Endothelial cell of umbilical vein (primary cell): Measurements from ENCODE around the gene QRICH2. TPM values are rescaled to one million over a fixed set of nuclear protein-coding genes. Genes with fewer than 3 reads are reported as not detected.

ENCODE experiments used
- BruUV-seq: library from RNA; stranded (reverse); fragments of 400-500 nt; replicated peaks from 2 replicates; lab custom pipeline; 2021; lab: Mats Ljungman, UMichigan
- CTCF ChIA-PET: fragments of 300-600, 350-600 bp; sonication (Branson Sonifier 250); formaldehyde crosslinking; loops from one replicate; lab custom pipeline; 2021; ENCODE audit warnings: antibody characterized with exemption, inconsistent platforms; lab: Charles Lee
- POLR2A ChIA-PET: fragments of 300-600, 350-600 bp; sonication (Branson Sonifier 250); formaldehyde crosslinking; loops from one replicate; lab custom pipeline; 2021; ENCODE audit warnings: antibody characterized with exemption, inconsistent platforms; lab: Charles Lee
- DNase-seq: peaks from one replicate; pipeline ENCODE4 v3.0.0-alpha.2; 2011; ENCODE audit warnings: low read depth, low spot score
- FAIRE-seq: peaks from 2 replicates; lab custom pipeline; 2011; peaks lifted over from hg19 to GRCh38; lab: Jason Lieb, UNC
- H2AFZ ChIP-seq: 2 replicates; pipeline ENCODE4 v1.6.0; 2012; ENCODE audit warnings: low read depth, low read length, control low read depth, inconsistent platforms
- H3K27ac ChIP-seq: 2 replicates; pipeline ENCODE4 v1.5.1; 2011; ENCODE audit warnings: low read depth, mild to moderate bottlenecking, control low read depth, low read length, moderate library complexity; ENCODE audit not compliant: insufficient read depth
- H3K27me3 ChIP-seq, 2 experiments: 2 replicates each; pipeline versions ENCODE4 v1.6.0 to v1.6.1; 2011; ENCODE audit warnings: low read length in 2 of 2, mixed read lengths in 1 of 2; ENCODE audit not compliant: control insufficient read depth in 2 of 2, insufficient read depth in 2 of 2
- H3K36me3 ChIP-seq, 2 experiments: 2 replicates in 1 of 2; 3 replicates in 1 of 2; pipeline ENCODE4 v1.5.1; 2011; ENCODE audit warnings: low read length in 2 of 2, mild to moderate bottlenecking in 1 of 2, moderate library complexity in 1 of 2; ENCODE audit not compliant: control insufficient read depth in 2 of 2, insufficient read depth in 2 of 2; ENCODE audit errors: extremely low read depth in 1 of 2
- H3K4me1 ChIP-seq: 3 replicates; pipeline ENCODE4 v1.5.1; 2011; ENCODE audit warnings: mild to moderate bottlenecking, low read length; ENCODE audit not compliant: control insufficient read depth, insufficient read depth; ENCODE audit errors: extremely low read depth
- H3K4me2 ChIP-seq: 2 replicates; pipeline ENCODE4 v1.6.1; 2011; ENCODE audit warnings: low read length, control low read depth, mixed read lengths; ENCODE audit not compliant: insufficient read depth
- H3K4me3 ChIP-seq, 3 experiments: fragments of 200-600 bp in 1 of 3; sonication (generic), shearing (Covaris generic) in 1 of 3; replicated peaks in 1 of 3; 2 replicates each; pipeline ENCODE4 v1.5.1; 2011 to 2016; ENCODE audit warnings: control low read depth in 3 of 3, low read length in 3 of 3, mild to moderate bottlenecking in 2 of 3, inconsistent platforms in 1 of 3, low read depth in 1 of 3, moderate library complexity in 1 of 3; ENCODE audit not compliant: insufficient read depth in 1 of 3
- H3K79me2 ChIP-seq: 2 replicates; pipeline ENCODE4 v1.6.0; 2012; ENCODE audit warnings: low read length, inconsistent platforms; ENCODE audit not compliant: control insufficient read depth, insufficient read depth
- H3K9ac ChIP-seq: replicated peaks from 2 replicates; pipeline ENCODE3; 2011; ENCODE audit warnings: low read length, control low read depth; ENCODE audit not compliant: insufficient read depth; ENCODE audit errors: extremely low read depth
- H3K9me1 ChIP-seq: replicated peaks from 3 replicates; pipeline ENCODE4 v1.6.0; 2011; ENCODE audit warnings: mild to moderate bottlenecking, low read length; ENCODE audit not compliant: control insufficient read depth, insufficient read depth; ENCODE audit errors: extremely low read depth
- H3K9me3 ChIP-seq: replicated peaks from 2 replicates; pipeline ENCODE4 v1.5.1; 2012; ENCODE audit warnings: low read length, inconsistent platforms; ENCODE audit not compliant: control insufficient read depth, insufficient read depth
- H4K20me1 ChIP-seq: replicated peaks from 2 replicates; pipeline ENCODE3; 2011; ENCODE audit warnings: mild to moderate bottlenecking, low read length; ENCODE audit not compliant: control insufficient read depth, insufficient read depth; ENCODE audit errors: extremely low read depth
- JUN ChIP-seq: IDR thresholded peaks from 2 replicates; pipeline ENCODE4 v1.6.1; 2011; ENCODE audit warnings: borderline replicate concordance, low read depth; ENCODE audit not compliant: insufficient read length, insufficient read depth
- MYC ChIP-seq: IDR thresholded peaks from one replicate; pipeline ENCODE4 v1.6.1; 2011; ENCODE audit warnings: mild to moderate bottlenecking, low read depth, low read length
- POLR2A ChIP-seq: IDR thresholded peaks from 2 replicates; pipeline ENCODE4 v1.6.1; 2012; ENCODE audit warnings: low read depth, mild to moderate bottlenecking, control low read depth, low read length
- POLR2AphosphoS5 ChIP-seq: IDR thresholded peaks from 2 replicates; pipeline ENCODE4 v1.6.1; 2012; ENCODE audit warnings: low read depth, mild to moderate bottlenecking, control low read depth, low read length, moderate library complexity; ENCODE audit not compliant: insufficient read depth
- dilution Hi-C: fragments of 300-500 bp; cut with MboI; formaldehyde crosslinking; loops from one replicate; pipeline ENCODE4 v1.15.0; 2019; ENCODE audit warnings: low sequenced_read_pairs; ENCODE audit not compliant: extremely low pct_ligation_motif_present
- intact Hi-C: fragments of 100-400 bp; cut with micrococcal nuclease; formaldehyde crosslinking; loops from one replicate; pipeline ENCODE4 v1.10.0; 2022
- polyA plus RNA-seq, 4 experiments: library from polyadenylated mRNA; depleted of rRNA in 3 of 4; stranded (reverse) in 3 of 4; unstranded in 1 of 4; fragments of >200 nt; gene quantifications; 2 replicates each; pipeline versions ENCODE4 v1.2.1 to v1.2.3, GENCODE V29; 2011 to 2012; ENCODE audit warnings: missing spikeins in 1 of 4
- total RNA-seq: library from RNA; stranded (reverse); gene quantifications from 2 replicates; pipeline ENCODE4 v1.2.3, GENCODE V29; 2021
- TF ChIP-seq, protein P1 (sequence below), 2 donors: IDR thresholded peaks; 1 replicate in 1 of 2; 2 replicates in 1 of 2; pipeline ENCODE4 v1.5.1; 2011; ENCODE audit warnings: low read length in 2 of 2, mild to moderate bottlenecking in 2 of 2, moderate library complexity in 2 of 2, control low read depth in 1 of 2, inconsistent platforms in 1 of 2, low read depth in 1 of 2; ENCODE audit not compliant: insufficient read depth in 1 of 2; ENCODE audit errors: extremely low read depth in 1 of 2

QRICH2 gene
- total and polyA plus RNA-seq, 2 donors (not counting 3 experiments of a cell fraction or from before 2014, with no cell fraction given): 6.7 to 9.6 TPM

DNA sequence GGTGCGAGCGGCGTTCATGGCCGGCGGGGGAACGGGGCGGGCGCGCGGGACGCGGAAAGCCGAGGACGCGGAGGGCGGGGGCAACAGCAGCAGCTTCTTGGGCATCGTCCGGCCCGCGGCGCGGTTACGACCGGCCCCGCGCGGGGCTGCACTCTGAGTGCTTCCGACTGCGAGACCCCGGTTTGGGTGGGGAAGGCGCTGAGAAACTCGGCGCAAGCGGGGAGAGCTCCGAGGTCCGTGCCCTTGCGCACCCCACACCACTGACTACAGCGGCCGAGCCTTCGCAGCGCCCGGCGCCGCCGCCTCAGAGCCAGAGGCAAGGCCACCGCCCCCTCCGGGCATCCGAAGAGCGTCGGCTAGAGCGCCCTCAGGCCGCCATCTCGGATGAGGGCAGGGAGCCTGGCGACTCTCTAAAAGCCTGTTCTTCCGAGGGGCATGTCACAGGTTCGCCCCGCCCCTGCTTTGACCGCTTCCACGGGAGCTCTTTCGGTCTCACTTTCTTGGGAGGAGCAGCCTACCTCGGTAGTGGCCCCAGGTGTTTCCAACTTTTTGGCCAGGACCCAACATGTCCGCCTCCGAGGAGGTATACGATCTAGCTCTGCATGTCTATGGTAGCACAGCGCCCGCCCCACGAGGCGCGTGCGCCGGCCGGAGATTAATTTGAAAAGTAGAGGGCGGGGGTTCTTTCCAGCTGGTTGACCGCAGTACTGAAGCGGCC is 45.7 kb upstream of the QRICH2 start, which contains the start of gene PRPSAP1:
Gene PRPSAP1 (minus strand): TSS at position 318 of the 718 bp plus-strand sequence. CDS start 213 bp downstream, at position 105.
- H3K79me2 ChIP-seq: peaks cover 27% of the 10 kb centered on the region
- peak within 1 kb of the TSS; percentile 97 for H3K9ac ChIP-seq
- no peaks in the 10 kb centered on the region for H3K9me1 ChIP-seq
- POLR2A ChIA-PET: interaction anchor here (0.6 to 1.7 kb wide), 8 partner anchors 8 to 395 kb away, joined by 3 to 10 read pairs (median 4); partner anchors contain the start of gene SPHK1
- DNase-seq (peak; percentile 94), FAIRE-seq (peak; percentile 85)
- H3K4me2 ChIP-seq: peak within 1 kb of the TSS; percentile 81
- no peak for TF ChIP-seq MYC
- peak; percentile 96 for TF ChIP-seq POLR2A
- TF ChIP-seq JUN: no peak
- peak; percentile 93 for TF ChIP-seq POLR2AphosphoS5
- TF ChIP-seq, protein P1, sequence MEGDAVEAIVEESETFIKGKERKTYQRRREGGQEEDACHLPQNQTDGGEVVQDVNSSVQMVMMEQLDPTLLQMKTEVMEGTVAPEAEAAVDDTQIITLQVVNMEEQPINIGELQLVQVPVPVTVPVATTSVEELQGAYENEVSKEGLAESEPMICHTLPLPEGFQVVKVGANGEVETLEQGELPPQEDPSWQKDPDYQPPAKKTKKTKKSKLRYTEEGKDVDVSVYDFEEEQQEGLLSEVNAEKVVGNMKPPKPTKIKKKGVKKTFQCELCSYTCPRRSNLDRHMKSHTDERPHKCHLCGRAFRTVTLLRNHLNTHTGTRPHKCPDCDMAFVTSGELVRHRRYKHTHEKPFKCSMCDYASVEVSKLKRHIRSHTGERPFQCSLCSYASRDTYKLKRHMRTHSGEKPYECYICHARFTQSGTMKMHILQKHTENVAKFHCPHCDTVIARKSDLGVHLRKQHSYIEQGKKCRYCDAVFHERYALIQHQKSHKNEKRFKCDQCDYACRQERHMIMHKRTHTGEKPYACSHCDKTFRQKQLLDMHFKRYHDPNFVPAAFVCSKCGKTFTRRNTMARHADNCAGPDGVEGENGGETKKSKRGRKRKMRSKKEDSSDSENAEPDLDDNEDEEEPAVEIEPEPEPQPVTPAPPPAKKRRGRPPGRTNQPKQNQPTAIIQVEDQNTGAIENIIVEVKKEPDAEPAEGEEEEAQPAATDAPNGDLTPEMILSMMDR (IDR thresholded peaks at IDR 0.05; ENCODE audit: extremely low read depth in 1 of 2, insufficient read depth in 1 of 2, low read depth in 1 of 2, low read length in 2 of 2): peak in 1 of 2 donors; percentile 52
- dilution Hi-C loops (no loop called here), intact Hi-C loops (loop anchor here (1.0 to 2.0 kb wide), 4 partner anchors 17 to 45 kb away; no protein-coding TSS in a partner anchor)
- no peaks in the 10 kb centered on the region for H3K36me3 ChIP-seq
- peak within 1 kb of the TSS; percentile 93 for H2AFZ ChIP-seq
- peaks cover 10% of the 10 kb centered on the region for H3K4me1 ChIP-seq
- no peaks in the 10 kb centered on the region for H4K20me1 ChIP-seq
- peak within 1 kb of the TSS; percentile 50 to 94 (median 56) for H3K4me3 ChIP-seq
- no peaks in the 10 kb centered on the region for H3K9me3 ChIP-seq
- no peaks in the 10 kb centered on the region for H3K27me3 ChIP-seq
- CTCF ChIA-PET: interaction anchor here (0.6 to 4.5 kb wide), 16 partner anchors 10 to 251 kb away, joined by 3 to 57 read pairs (median 5); partner anchors contain the start of genes EXOC7 and SPHK1
- BruUV-seq: no TSS peak
- peak within 1 kb of the TSS; percentile 98 for H3K27ac ChIP-seq
